Measurements from ENCODE around the gene SCARB2.

- no peak for TF ChIP-seq EZH2phosphoT487 (IDR thresholded peaks at IDR 0.05; ENCODE audit: insufficient read depth, low read depth)
- TF ChIP-seq EZH2 (IDR thresholded peaks at IDR 0.05; ENCODE audit: insufficient read depth, poor library complexity, severe bottlenecking), result no peak
Measured at GRCh38 chr4:76235915-76236314, 22.3 kb upstream of the SCARB2 start.

Data from GM23248 (cell line).